IMR-90 (cell line): ENCODE measurements around the gene CCM2. TPM values are rescaled to one million over a fixed set of nuclear protein-coding genes. Genes with fewer than 3 reads are reported as not detected.

ENCODE experiments used
- ATAC-seq: fragments of 200-7000 bp; cut with Tn5 transposase; 2 replicates; pipeline ENCODE4 v1.9.1; 2020; ENCODE audit warnings: low read depth, mild to moderate bottlenecking, moderate library complexity
- BruUV-seq: library from RNA; stranded (reverse); fragments of 400-500 nt; replicated peaks from 2 replicates; lab custom pipeline; 2021; lab: Mats Ljungman, UMichigan
- CTCF ChIA-PET: fragments of 300-600 bp; formaldehyde crosslinking; extraction: SDS; loops from one replicate; lab custom pipeline; 2021; ENCODE audit warnings: antibody characterized with exemption; lab: Yijun Ruan, JAX
- POLR2A ChIA-PET: fragments of 300-600 bp; sonication (Branson Sonifier 250); formaldehyde crosslinking; loops from one replicate; lab custom pipeline; 2022; ENCODE audit warnings: antibody characterized with exemption; ENCODE audit not compliant: unreplicated experiment; lab: Charles Lee
- DNase-seq: peaks from one replicate; pipeline ENCODE4 v3.0.0; 2013
- H2AFZ ChIP-seq: replicated peaks from 2 replicates; pipeline ENCODE3; 2013; ENCODE audit warnings: low read length, mild to moderate bottlenecking; ENCODE audit not compliant: poor library complexity
- H2AK5ac ChIP-seq: 2 replicates; pipeline ENCODE4 v1.6.1; 2013; ENCODE audit warnings: low read depth, low read length, inconsistent platforms
- H2AK9ac ChIP-seq: replicated peaks from 2 replicates; pipeline ENCODE3; 2013; ENCODE audit warnings: mild to moderate bottlenecking, low read depth, low read length, moderate library complexity; ENCODE audit not compliant: poor library complexity
- H2BK120ac ChIP-seq: 2 replicates; pipeline ENCODE4 v1.6.1; 2013; ENCODE audit warnings: low read depth, low read length, inconsistent platforms
- H2BK15ac ChIP-seq: 3 replicates; pipeline ENCODE4 v1.6.1; 2013; ENCODE audit warnings: low read depth, low read length, inconsistent platforms
- H2BK20ac ChIP-seq: 2 replicates; pipeline ENCODE4 v1.6.1; 2013; ENCODE audit warnings: low read depth, mild to moderate bottlenecking, inconsistent platforms, low read length, moderate library complexity
- H2BK5ac ChIP-seq: 2 replicates; pipeline ENCODE4 v1.6.1; 2013; ENCODE audit warnings: mild to moderate bottlenecking, low read depth, low read length, inconsistent platforms; ENCODE audit not compliant: poor library complexity, severe bottlenecking
- H3K14ac ChIP-seq: replicated peaks from 2 replicates; pipeline ENCODE4 v1.6.1; 2013; ENCODE audit warnings: low read depth, low read length, inconsistent platforms
- H3K18ac ChIP-seq: 2 replicates; pipeline ENCODE4 v1.6.1; 2013; ENCODE audit warnings: low read depth, low read length, control low read depth
- H3K23ac ChIP-seq: 2 replicates; pipeline ENCODE4 v1.6.1; 2013; ENCODE audit warnings: low read depth, low read length, inconsistent platforms
- H3K27ac ChIP-seq: 2 replicates; pipeline ENCODE4 v1.5.1; 2013; ENCODE audit warnings: mild to moderate bottlenecking, control low read depth, low read length; ENCODE audit not compliant: insufficient read depth
- H3K27me3 ChIP-seq: 2 replicates; pipeline ENCODE4 v1.6.1; 2013; ENCODE audit warnings: low read length; ENCODE audit not compliant: control insufficient read depth, insufficient read depth
- H3K36me3 ChIP-seq: 2 replicates; pipeline ENCODE4 v1.6.1; 2013; ENCODE audit warnings: low read length, mixed read lengths; ENCODE audit not compliant: control insufficient read depth, insufficient read depth
- H3K4ac ChIP-seq: 2 replicates; pipeline ENCODE4 v1.6.1; 2013; ENCODE audit warnings: low read depth, low read length, inconsistent platforms
- H3K4me1 ChIP-seq: 2 replicates; pipeline ENCODE4 v1.6.1; 2013; ENCODE audit warnings: low read length, mixed read lengths; ENCODE audit not compliant: control insufficient read depth, insufficient read depth
- H3K4me2 ChIP-seq: 2 replicates; pipeline ENCODE4 v1.6.1; 2013; ENCODE audit warnings: low read depth, mild to moderate bottlenecking, control low read depth, low read length, moderate library complexity
- H3K4me3 ChIP-seq: 2 replicates; pipeline ENCODE4 v1.5.1; 2013; ENCODE audit warnings: low read depth, mild to moderate bottlenecking, control low read depth, low read length, moderate library complexity; ENCODE audit not compliant: insufficient read depth
- H3K56ac ChIP-seq: 2 replicates; pipeline ENCODE4 v1.6.1; 2013; ENCODE audit warnings: low read length, inconsistent platforms; ENCODE audit not compliant: insufficient read depth; ENCODE audit errors: extremely low read depth
- H3K79me1 ChIP-seq, 2 experiments: 2 replicates each; pipeline ENCODE4 v1.6.1; 2013; ENCODE audit warnings: low read length in 2 of 2, inconsistent platforms in 1 of 2, low read depth in 1 of 2
- H3K9ac ChIP-seq: 2 replicates; pipeline ENCODE4 v1.6.1; 2013; ENCODE audit warnings: low read depth, low read length, control low read depth
- H3K9me1 ChIP-seq: 2 replicates; pipeline ENCODE4 v1.6.1; 2013; ENCODE audit warnings: low read length, inconsistent platforms; ENCODE audit not compliant: insufficient read depth
- H3K9me3 ChIP-seq: 2 replicates; pipeline ENCODE4 v1.6.1; 2013; ENCODE audit warnings: low read length; ENCODE audit not compliant: control insufficient read depth, insufficient read depth
- H4K20me1 ChIP-seq: 2 replicates; pipeline ENCODE4 v1.6.1; 2013; ENCODE audit warnings: low read length, inconsistent platforms; ENCODE audit not compliant: insufficient read depth
- H4K5ac ChIP-seq: 2 replicates; pipeline ENCODE4 v1.6.1; 2013; ENCODE audit warnings: mild to moderate bottlenecking, low read depth, low read length, control low read depth
- H4K8ac ChIP-seq, 2 experiments: 2 replicates each; pipeline ENCODE4 v1.6.1; 2013; ENCODE audit warnings: low read depth in 2 of 2, low read length in 2 of 2, control low read depth in 1 of 2, inconsistent platforms in 1 of 2
- H4K91ac ChIP-seq: 2 replicates; pipeline ENCODE4 v1.6.1; 2013; ENCODE audit warnings: low read depth, low read length, inconsistent platforms; ENCODE audit not compliant: insufficient read depth
- BHLHE40 ChIP-seq: fragments of 150-350 bp; IDR thresholded peaks from 2 replicates; pipeline ENCODE4 v1.6.1; 2016; ENCODE audit warnings: mild to moderate bottlenecking, low read depth, low read length
- CEBPB ChIP-seq: IDR thresholded peaks from 2 replicates; pipeline ENCODE4 v1.6.1; 2012; ENCODE audit warnings: low read depth, low read length, improper control_type of control experiment
- CHD1 ChIP-seq: IDR thresholded peaks from 2 replicates; pipeline ENCODE4 v1.6.1; 2012; ENCODE audit warnings: low read depth, low read length, improper control_type of control experiment
- FOS ChIP-seq: fragments of 150-350 bp; IDR thresholded peaks from 2 replicates; pipeline ENCODE4 v1.6.1; 2016; ENCODE audit warnings: low read depth, low read length
- MAFK ChIP-seq: IDR thresholded peaks from 2 replicates; pipeline ENCODE4 v1.6.1; 2012; ENCODE audit warnings: low read depth, low read length, improper control_type of control experiment
- MAZ ChIP-seq: IDR thresholded peaks from 2 replicates; pipeline ENCODE4 v1.6.1; 2012; ENCODE audit warnings: low read depth, mild to moderate bottlenecking, low read length, improper control_type of control experiment, moderate library complexity, borderline replicate concordance
- MXI1 ChIP-seq: IDR thresholded peaks from 2 replicates; pipeline ENCODE4 v1.6.1; 2012; ENCODE audit warnings: low read depth, mild to moderate bottlenecking, low read length, moderate library complexity, borderline replicate concordance
- NFE2L2 ChIP-seq: fragments of 150-350 bp; IDR thresholded peaks from 2 replicates; pipeline ENCODE4 v1.6.1; 2016; ENCODE audit warnings: low read depth, mild to moderate bottlenecking, low read length
- POLR2A ChIP-seq: IDR thresholded peaks from 2 replicates; pipeline ENCODE4 v1.6.1; 2012; ENCODE audit warnings: mild to moderate bottlenecking, low read depth, low read length
- RAD21 ChIP-seq: IDR thresholded peaks from 2 replicates; pipeline ENCODE4 v1.6.1; 2012; ENCODE audit warnings: low read length, improper control_type of control experiment
- RCOR1 ChIP-seq: IDR thresholded peaks from 2 replicates; pipeline ENCODE4 v1.6.1; 2012; ENCODE audit warnings: mild to moderate bottlenecking, low read length, improper control_type of control experiment; ENCODE audit not compliant: insufficient replicate concordance
- RFX5 ChIP-seq: IDR thresholded peaks from 2 replicates; pipeline ENCODE4 v1.8.0; 2012; ENCODE audit warnings: low read depth, mild to moderate bottlenecking, low read length, moderate library complexity
- SMC3 ChIP-seq: fragments of 150-350 bp; IDR thresholded peaks from 2 replicates; pipeline ENCODE4 v1.6.1; 2016; ENCODE audit warnings: low read depth, mild to moderate bottlenecking, antibody characterized with exemption, low read length, moderate library complexity
- WGBS, 2 experiments: methylation state at CpG; one replicate each; pipeline versions ENCODE4 v1.1.5 to v1.1.7; 2013; ENCODE audit warnings: missing lambda C conversion rate in 2 of 2; ENCODE audit not compliant: insufficient read length in 1 of 2; ENCODE audit errors: extremely low coverage in 2 of 2; 5-methylcytosine and 5-hydroxymethylcytosine counted together
- dilution Hi-C: fragments of 300-500 bp; cut with HindIII; formaldehyde crosslinking; loops from one replicate; pipeline ENCODE4 v1.14.3; 2018; ENCODE audit warnings: low sequenced_read_pairs; ENCODE audit not compliant: unreplicated experiment
- in situ Hi-C: fragments of 300-500 bp; cut with MboI; formaldehyde crosslinking; loops from 3 replicates; pipeline ENCODE4 v1.14.3; 2019; ENCODE audit warnings: low sequenced_read_pairs, inconsistent platforms, mixed read lengths
- intact Hi-C: fragments of 100-400 bp; cut with micrococcal nuclease; formaldehyde crosslinking; loops from 2 replicates; pipeline ENCODE4 v1.10.0; 2022
- polyA plus RNA-seq, 3 experiments: library from polyadenylated mRNA; depleted of rRNA; stranded (reverse); fragments of >200 nt; gene quantifications; 2 replicates each; pipeline ENCODE4 v1.2.3, GENCODE V29; 2012; ENCODE audit warnings: low replicate concordance in 1 of 3
- total RNA-seq: library from RNA; depleted of rRNA; stranded (reverse); fragments of >200 nt; gene quantifications from 2 replicates; pipeline ENCODE4 v1.2.3, GENCODE V29; 2012
- TF ChIP-seq, protein P1 (sequence below): fragments of 150-350 bp; IDR thresholded peaks from 2 replicates; pipeline ENCODE4 v1.6.1; 2017; ENCODE audit warnings: mild to moderate bottlenecking, antibody characterized with exemption, low read length, low read depth
- TF ChIP-seq, protein P2 (sequence below): fragments of 150-350 bp; IDR thresholded peaks from 2 replicates; pipeline ENCODE4 v1.6.1; 2016; ENCODE audit warnings: low read depth, mild to moderate bottlenecking, low read length, moderate library complexity, borderline replicate concordance
- TF ChIP-seq, protein P3 (sequence below): conservative IDR thresholded peaks from 2 replicates; pipeline ENCODE4 v1.5.1; 2012; ENCODE audit warnings: mild to moderate bottlenecking, low read depth, low read length, improper control_type of control experiment

Gene CCM2
- total and polyA plus RNA-seq, 2 of the 4 experiments (the other 2 are of a cell fraction) = 65.2 to 78.5 TPM

DNA sequence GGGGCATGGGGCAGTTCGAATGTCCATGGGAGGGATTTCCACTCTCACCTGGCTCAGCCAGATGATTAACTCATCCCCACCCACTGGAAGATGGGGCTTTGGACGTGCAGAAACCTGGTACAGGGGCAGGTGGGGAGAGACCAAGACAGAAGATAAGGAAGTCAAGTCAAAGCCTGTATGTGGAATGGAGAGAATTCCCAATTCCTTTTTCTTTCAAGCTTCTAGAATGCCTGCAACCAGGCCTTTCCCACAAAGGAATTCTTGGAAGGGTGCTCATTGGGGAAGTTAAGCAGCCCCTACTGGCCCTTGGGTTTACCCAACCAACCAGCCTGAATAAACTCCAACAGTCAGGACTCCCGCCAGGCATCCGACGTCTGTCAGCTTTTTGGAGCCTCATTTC, 39.1 kb downstream of the CCM2 start:
- in situ Hi-C loops (no loop called here), dilution Hi-C loops (loop anchor here (10.0 kb wide), 1 partner anchor 56 kb away; no protein-coding TSS in a partner anchor), intact Hi-C loops (no loop called here)
- H3K14ac ChIP-seq = no peak overlapping the region
- ATAC-seq = no peak
- H3K27ac ChIP-seq = no peak overlapping the region
- no peak overlapping the region for H3K23ac ChIP-seq
- H2BK15ac ChIP-seq = no peak overlapping the region
- H3K4ac ChIP-seq = no peak overlapping the region
- no peak overlapping the region for H2AK5ac ChIP-seq
- ChIA-PET POLR2A (no interaction called here), CTCF (interaction anchor here (0.6 kb wide), 1 partner anchor 15 kb away, joined by 3 read pairs; no protein-coding TSS in a partner anchor)
- no TSS peak for BruUV-seq
- H2AK9ac ChIP-seq = peak overlapping the region; percentile 60
- H4K91ac ChIP-seq = no peak overlapping the region
- no peak for DNase-seq
- H3K4me2 ChIP-seq = no peak overlapping the region
- H3K56ac ChIP-seq = no peak overlapping the region
- no peaks in the 10 kb centered on the region for H3K4me1 ChIP-seq
- no peak overlapping the region for H3K9ac ChIP-seq
- no peak overlapping the region for H2BK5ac ChIP-seq
- H2AFZ ChIP-seq = no peak overlapping the region
- H3K79me1 ChIP-seq = peaks cover 39 to 49% of the 10 kb centered on the region in 2 experiments
- H3K9me1 ChIP-seq = peaks cover 19% of the 10 kb centered on the region
- H3K36me3 ChIP-seq = peaks cover 16% of the 10 kb centered on the region
- H2BK20ac ChIP-seq = no peak overlapping the region
- no peaks in the 10 kb centered on the region for H3K27me3 ChIP-seq
- H3K18ac ChIP-seq = no peak overlapping the region
- H4K20me1 ChIP-seq = peaks cover 33% of the 10 kb centered on the region
- WGBS, 2 experiments = no CpG with 5 or more reads among the region's 5 CpGs
- H2BK120ac ChIP-seq = no peak overlapping the region
- no peak for TF ChIP-seq MAFK
- TF ChIP-seq, protein P1, sequence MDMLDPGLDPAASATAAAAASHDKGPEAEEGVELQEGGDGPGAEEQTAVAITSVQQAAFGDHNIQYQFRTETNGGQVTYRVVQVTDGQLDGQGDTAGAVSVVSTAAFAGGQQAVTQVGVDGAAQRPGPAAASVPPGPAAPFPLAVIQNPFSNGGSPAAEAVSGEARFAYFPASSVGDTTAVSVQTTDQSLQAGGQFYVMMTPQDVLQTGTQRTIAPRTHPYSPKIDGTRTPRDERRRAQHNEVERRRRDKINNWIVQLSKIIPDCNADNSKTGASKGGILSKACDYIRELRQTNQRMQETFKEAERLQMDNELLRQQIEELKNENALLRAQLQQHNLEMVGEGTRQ = no peak
- no peak for TF ChIP-seq RCOR1
- no peak for TF ChIP-seq MXI1
- no peak for TF ChIP-seq POLR2A
- TF ChIP-seq CHD1 = no peak
- TF ChIP-seq RFX5 = no peak
- TF ChIP-seq RAD21 = no peak
- TF ChIP-seq, protein P2, sequence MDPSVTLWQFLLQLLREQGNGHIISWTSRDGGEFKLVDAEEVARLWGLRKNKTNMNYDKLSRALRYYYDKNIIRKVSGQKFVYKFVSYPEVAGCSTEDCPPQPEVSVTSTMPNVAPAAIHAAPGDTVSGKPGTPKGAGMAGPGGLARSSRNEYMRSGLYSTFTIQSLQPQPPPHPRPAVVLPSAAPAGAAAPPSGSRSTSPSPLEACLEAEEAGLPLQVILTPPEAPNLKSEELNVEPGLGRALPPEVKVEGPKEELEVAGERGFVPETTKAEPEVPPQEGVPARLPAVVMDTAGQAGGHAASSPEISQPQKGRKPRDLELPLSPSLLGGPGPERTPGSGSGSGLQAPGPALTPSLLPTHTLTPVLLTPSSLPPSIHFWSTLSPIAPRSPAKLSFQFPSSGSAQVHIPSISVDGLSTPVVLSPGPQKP = no peak
- TF ChIP-seq NFE2L2 = no peak
- TF ChIP-seq CEBPB = no peak
- no peak for TF ChIP-seq BHLHE40
- no peak for TF ChIP-seq MAZ
- TF ChIP-seq FOS = no peak
- TF ChIP-seq, protein P3, sequence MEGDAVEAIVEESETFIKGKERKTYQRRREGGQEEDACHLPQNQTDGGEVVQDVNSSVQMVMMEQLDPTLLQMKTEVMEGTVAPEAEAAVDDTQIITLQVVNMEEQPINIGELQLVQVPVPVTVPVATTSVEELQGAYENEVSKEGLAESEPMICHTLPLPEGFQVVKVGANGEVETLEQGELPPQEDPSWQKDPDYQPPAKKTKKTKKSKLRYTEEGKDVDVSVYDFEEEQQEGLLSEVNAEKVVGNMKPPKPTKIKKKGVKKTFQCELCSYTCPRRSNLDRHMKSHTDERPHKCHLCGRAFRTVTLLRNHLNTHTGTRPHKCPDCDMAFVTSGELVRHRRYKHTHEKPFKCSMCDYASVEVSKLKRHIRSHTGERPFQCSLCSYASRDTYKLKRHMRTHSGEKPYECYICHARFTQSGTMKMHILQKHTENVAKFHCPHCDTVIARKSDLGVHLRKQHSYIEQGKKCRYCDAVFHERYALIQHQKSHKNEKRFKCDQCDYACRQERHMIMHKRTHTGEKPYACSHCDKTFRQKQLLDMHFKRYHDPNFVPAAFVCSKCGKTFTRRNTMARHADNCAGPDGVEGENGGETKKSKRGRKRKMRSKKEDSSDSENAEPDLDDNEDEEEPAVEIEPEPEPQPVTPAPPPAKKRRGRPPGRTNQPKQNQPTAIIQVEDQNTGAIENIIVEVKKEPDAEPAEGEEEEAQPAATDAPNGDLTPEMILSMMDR = no peak
- TF ChIP-seq SMC3 = no peak
- no peak overlapping the region for H3K4me3 ChIP-seq
- no peaks in the 10 kb centered on the region for H3K9me3 ChIP-seq
- no peak overlapping the region for H4K8ac ChIP-seq
- no peak overlapping the region for H4K5ac ChIP-seq
